ENCODE measurements around the gene TVP23B.
"Not testable (repeated sequence)": the region's sequence is repeated elsewhere in the genome, so short reads cannot be mapped to it uniquely, and the experiment has no call there.

TVP23B gene

DNA sequence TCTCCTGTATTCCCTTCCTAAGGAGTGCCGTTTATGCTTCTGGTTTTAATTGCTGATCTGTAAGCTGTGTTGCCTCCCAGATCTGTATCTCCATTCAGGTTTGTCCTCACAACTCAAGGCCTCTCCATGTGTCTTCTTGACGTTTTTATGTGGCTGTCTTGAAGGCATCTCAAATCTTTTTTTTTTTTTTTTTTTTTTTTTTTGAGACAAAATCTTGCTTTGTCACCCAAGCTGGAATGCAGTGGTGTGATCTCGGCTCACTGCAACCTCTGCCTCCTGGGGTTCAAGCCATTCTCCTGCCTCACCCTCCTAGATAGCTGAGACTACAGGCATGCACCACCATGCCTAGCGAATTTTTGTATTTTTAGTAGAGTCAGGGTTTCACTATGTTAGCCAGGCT lies 13.9 kb downstream of the TVP23B start:
- DNase-seq: not testable (repeated sequence)

DNA sequence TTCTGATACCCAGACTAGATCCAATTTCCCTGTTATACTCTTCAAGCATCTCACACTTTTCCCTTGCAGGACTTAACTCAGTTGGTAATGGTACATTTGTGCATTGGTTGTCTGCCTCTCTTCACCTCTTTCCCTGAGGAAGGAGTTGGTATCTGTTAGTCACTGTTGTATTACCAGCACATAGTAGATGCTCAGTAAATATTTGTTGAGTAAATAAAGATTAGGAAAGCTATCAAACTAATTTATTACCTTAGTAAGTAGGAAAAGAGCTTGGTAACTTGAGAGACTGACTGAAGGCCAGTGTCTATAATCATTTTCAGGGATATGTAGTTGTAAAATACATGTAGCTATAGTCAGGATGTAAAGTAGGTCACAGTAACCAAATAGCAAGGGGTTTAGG lies 15.9 kb downstream of the TVP23B start:
- not testable (repeated sequence) for DNase-seq

DNA sequence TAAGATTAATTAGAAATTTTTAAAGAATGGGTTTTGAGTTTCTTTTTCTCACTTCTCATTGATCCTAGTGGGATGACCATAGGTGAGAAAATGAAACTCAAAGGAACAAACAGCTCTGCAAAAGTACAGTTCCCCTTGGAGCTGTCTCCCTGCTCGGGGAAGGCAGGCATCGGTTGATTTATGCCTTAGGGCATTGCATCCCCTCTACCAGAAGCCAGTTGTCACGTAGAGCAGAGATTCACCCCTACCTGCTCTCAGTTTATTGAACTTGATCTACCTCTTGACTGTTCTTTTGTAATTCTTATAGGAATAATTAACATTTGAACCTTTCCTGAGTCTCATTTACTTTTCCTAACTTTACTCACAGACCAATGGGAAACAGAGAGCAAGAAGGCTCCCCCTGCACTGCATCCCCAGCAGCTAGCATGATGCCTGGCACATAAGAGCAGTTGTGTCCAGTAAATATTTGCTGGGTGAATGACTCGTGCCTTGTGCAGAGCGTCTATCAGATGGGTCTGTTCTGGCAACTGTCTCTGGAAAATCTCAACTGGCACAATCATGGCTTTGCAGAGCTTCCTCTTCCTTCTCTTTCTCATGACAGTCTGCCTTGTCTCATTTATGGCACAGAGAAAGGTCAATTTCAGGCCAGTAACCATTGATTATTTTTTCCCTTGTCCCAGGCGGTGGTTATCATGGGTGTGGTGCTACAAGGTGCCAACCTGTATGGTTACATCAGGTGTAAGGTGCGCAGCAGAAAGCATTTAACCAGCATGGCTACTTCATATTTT lies 22.7 kb downstream of the TVP23B start:
- not testable (repeated sequence) for DNase-seq

DNA sequence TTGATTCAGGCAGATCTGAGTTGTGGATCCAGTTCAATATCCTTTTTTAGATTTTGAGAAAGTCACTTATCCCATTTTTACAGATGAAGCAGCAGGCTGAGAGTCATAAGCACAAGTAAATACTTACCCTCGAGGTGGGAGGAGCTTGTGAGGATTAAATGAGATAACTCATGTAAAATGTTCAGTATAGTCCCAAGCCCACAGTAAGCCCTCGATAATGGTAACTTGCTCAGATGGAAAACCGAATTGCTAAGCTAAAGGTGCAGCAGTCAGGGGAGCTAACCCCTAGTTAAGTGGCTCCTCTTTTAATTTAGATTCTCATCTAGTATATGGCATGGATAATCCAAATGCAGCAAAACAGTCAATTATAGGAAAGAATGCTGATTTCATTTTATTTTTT lies 34.9 kb downstream of the TVP23B start:
- not testable (repeated sequence) for DNase-seq

DNA sequence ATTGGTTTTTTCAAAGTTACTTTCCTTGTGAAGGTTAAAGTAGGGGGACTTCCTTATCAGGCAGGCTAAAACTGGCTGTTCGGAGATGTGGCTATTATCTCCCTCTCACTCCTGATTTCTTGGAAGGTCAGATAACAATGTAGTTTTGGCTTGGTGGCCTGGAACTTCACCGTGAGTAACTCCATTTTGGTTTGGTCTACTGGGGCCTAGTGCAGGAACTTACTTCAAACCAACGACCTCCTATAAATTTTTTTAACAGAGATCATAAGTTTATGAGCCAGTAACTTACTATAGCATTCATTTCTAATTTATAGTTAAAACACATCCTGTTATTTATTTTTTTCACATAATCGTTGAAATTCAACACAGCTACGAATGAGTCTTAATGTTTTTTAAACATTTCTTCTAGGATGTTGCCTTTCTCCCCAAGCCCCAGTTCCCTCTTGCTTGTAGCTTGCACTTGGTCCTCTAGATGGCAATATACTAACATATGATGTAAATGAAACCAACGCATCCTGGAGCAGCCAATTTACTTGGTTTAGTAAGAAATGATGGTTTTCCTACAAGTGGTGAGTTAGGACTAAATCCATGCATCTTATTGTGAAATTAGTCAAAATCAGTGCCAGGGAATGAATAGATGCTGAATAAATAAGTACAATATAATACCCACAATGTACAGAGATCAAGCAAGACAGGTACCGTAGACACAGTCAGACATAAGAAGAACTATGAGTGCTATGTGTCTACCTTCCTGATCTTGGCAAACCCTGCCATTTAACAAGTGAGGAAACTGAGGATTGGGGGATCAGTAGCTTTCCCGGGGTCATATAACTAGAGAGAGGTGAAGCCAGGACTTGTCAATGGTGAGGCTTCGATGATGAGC lies 35.7 kb downstream of the TVP23B start:
- DNase-seq: peak in 4 of 5 donors; percentile 6 to 67 (median 35)

DNA sequence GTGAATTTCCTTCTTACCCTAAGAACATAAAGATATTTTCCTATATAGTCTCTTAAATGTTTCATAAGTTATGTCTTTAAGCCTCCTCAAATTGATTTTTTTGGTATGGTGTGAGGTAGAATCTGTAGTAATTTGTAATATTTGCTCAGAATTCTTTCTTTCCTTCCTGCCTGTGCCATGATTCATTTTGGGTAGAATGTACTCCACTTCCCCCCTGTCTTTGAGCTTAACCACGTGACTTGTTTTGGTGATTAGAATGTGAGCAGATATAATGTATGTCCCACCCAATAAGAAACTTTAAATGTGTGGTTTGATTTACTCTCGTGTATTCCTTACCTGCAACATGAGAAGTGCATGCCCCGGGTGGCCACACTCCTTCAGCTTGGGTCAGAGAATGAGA lies 40.4 kb downstream of the TVP23B start:
- not testable (repeated sequence) for DNase-seq

DNA sequence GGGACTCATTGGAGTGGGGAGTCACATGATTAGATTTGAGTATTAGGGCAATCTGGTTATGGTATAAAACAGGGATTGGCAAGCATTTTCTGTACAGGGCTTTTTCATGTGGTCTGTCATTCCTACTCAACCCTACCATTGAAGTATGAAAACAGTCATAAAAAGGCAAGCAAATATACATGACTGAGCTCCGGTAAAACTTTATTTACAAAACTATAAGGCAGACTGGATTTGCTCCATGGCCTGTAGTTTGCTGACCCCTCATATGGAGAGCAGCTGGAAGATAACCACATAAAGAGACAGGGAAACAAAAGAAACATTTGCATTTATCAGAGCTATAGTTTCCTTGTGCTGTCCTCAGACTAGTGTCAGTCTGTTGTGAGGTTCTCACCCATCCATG lies 46.6 kb downstream of the TVP23B start:
- not testable (repeated sequence) for DNase-seq

DNA sequence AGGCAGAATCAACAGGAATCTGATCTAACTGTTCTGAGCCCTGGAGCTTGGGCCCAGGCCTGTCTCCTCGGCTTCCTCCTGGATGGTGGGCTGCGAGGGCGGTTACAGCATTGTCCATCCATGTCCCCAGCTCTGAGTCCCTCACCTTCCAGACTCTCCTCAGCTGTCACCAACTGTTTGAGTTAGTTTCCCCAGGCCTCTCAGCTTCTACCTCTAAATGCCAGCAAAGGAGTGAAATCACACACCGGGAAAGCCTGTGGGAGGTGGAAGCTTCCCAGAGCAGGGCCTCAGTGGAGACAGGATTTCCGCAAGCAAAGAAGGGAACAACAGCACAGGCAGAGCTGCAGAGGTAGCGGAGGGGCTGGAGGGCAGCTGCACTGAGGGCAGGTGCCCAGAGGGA lies 67.5 kb downstream of the TVP23B start:
- no peak for DNase-seq

DNA sequence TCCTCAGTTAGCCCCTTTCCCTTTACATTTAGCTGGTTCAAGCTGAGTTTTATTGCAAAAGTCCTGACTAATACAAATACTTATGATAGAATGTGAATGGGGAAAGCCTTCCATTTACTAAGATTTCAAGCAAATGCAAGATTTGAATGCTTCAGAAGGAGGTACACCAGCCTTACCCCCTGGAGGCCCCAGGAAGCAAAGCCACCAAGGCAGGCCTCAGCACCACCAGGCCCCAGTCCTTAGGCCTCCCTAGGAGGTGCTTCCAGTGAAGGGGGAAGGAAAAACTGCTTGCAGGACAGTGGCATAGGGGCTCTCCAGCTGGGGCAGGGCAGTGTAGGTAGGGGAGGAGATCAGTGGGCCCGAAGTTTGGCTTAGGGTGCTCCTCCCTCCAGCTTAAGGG lies 69.7 kb downstream of the TVP23B start:
- no peak for DNase-seq

DNA sequence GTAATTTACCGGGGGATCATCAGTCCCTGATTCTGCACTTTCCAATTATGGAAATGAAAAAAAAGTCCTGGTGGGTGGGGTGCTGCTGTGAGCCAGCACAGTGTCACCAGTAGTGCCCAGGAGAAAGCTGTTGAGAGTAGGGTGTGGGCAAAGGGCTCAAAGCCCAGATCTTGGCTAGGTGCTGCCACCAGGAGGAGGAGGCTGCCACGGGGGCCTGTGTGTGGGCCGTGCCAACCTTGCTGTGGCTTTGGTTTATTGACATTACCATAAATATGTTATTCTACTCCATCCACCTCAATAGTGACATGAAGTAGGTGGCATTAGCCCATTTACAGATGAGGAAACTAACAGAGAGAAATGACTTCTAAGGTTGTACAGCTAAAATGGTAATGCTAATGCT lies 70.2 kb downstream of the TVP23B start:
- DNase-seq: no peak

DNA sequence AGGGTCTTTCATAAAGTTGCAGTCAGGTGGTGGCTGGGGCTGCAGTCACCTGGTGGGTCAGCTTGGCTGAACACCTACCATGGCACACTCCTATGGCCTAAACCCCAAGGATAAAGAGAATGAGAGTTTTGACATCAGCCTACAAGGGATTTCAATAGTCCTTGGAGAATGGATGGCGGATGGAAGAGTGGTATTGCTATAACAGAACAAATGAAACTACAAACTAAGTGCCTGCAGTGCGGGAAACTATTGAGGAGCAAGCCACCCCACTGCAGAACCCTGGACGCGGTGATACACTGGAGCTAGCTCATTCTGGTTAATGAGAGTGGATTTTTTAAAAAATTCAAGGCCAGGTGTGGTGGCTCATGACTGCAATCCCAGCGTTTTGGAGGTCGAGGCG lies 74.0 kb downstream of the TVP23B start:
- DNase-seq: no peak

DNA sequence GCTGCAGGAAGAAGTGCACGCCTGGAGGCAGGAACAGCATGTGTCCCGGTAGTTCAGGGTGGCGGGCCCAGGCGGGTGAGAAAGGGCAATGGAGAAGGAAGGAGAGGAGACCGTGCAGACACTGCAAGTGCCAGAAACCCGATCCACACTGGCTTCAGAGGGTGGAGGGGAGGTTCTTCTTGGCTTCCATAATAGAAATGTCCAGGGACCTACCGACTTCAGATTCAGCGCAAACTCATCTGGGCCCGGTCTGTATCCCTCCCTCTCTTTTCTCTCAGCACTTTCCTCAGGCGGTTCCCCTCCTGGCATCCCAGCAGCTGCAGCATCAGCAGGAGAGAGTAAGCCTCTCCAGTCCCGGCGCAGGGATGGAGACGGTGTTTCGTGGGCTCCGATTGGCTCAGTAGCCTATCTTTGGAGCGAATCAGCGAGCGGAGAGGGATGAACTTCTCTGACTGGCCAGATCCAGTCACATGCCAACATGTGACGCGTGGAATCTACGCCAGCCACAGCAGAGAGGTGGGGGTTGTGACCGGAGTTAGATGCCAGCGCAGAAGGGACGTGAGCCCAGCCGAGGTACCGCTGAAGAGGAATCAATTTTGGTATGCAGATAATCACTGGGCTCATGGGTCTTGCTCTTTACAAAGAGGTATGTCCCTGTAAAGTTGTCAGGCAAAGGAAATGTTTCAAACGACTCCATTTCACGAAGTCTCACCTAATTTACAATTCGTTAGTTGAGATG lies 75.0 kb downstream of the TVP23B start:
- peak; percentile 73 to 92 (median 86) for DNase-seq
